ENCODE results near the gene LZTS2. TPM values are rescaled to one million over a fixed set of nuclear protein-coding genes. Genes with fewer than 3 reads are reported as not detected.

LZTS2 gene
- total RNA-seq, 4 donors from 2014 or later: 51.5 to 123 (median 85.2) TPM

DNA sequence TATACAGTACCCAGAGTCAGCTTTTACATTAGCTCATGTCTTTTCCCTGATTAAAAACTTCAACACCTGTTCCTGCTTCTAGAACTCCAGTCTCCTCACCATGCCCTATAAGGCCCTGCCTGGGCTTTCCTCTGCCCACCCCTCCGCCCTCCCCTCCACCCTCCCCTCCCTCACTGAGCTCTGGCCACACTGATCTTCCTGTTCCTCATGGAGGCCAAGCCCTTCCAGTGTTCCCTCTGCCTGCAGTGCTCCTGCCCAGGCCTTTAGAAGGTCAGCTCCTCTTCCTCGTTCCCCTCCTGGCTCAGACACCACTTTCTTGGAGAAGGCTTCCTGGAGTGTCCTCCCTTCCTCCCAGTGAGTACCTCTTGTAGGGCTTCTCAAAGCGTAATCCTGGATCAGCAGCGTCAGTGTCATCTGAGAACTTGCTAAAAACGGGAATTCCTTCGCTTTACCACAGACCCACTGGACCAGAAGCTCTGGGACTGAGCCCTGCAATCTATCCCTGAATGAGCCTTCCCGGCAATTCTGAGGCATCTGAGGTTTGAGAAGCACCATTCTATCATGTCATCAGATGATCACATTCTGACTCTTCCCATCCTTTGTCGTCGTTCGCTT is 27.6 kb downstream of the LZTS2 start:
- DNase-seq: no peak
- no peaks in the 10 kb centered on the region for H3K27me3 ChIP-seq
- intact Hi-C loops (cut with DNase I; ENCODE audit: low total_unique reads): no loop called here
- H3K4me1 ChIP-seq: peaks cover 0 to 10% of the 10 kb centered on the region in 2 donors
- TF ChIP-seq, protein P1, sequence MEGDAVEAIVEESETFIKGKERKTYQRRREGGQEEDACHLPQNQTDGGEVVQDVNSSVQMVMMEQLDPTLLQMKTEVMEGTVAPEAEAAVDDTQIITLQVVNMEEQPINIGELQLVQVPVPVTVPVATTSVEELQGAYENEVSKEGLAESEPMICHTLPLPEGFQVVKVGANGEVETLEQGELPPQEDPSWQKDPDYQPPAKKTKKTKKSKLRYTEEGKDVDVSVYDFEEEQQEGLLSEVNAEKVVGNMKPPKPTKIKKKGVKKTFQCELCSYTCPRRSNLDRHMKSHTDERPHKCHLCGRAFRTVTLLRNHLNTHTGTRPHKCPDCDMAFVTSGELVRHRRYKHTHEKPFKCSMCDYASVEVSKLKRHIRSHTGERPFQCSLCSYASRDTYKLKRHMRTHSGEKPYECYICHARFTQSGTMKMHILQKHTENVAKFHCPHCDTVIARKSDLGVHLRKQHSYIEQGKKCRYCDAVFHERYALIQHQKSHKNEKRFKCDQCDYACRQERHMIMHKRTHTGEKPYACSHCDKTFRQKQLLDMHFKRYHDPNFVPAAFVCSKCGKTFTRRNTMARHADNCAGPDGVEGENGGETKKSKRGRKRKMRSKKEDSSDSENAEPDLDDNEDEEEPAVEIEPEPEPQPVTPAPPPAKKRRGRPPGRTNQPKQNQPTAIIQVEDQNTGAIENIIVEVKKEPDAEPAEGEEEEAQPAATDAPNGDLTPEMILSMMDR (IDR thresholded peaks at IDR 0.05): no peak
- no peaks in the 10 kb centered on the region for H3K36me3 ChIP-seq
- no peaks in the 10 kb centered on the region for H3K9me3 ChIP-seq
- H3K4me3 ChIP-seq: no peak overlapping the region
- H3K27ac ChIP-seq: no peak overlapping the region

- no peaks in the 10 kb centered on the region for H3K9me3 ChIP-seq
- H3K4me1 ChIP-seq: peaks cover 0 to 10% of the 10 kb centered on the region in 2 donors
- no peaks in the 10 kb centered on the region for H3K27me3 ChIP-seq
- no peak for TF ChIP-seq POLR2A (IDR thresholded peaks at IDR 0.05)
- TF ChIP-seq, protein P1 (IDR thresholded peaks at IDR 0.05): no peak
- peak overlapping the region in 1 of 2 donors; percentile 39 for H3K27ac ChIP-seq
- no peaks in the 10 kb centered on the region for H3K36me3 ChIP-seq
- DNase-seq: no peak
- H3K4me3 ChIP-seq: no peak overlapping the region
- intact Hi-C loops (cut with DNase I; ENCODE audit: low total_unique reads): no loop called here
Observed at GRCh38 chr10:101028446-101029337, 29.1 kb downstream of the LZTS2 start.

DNA sequence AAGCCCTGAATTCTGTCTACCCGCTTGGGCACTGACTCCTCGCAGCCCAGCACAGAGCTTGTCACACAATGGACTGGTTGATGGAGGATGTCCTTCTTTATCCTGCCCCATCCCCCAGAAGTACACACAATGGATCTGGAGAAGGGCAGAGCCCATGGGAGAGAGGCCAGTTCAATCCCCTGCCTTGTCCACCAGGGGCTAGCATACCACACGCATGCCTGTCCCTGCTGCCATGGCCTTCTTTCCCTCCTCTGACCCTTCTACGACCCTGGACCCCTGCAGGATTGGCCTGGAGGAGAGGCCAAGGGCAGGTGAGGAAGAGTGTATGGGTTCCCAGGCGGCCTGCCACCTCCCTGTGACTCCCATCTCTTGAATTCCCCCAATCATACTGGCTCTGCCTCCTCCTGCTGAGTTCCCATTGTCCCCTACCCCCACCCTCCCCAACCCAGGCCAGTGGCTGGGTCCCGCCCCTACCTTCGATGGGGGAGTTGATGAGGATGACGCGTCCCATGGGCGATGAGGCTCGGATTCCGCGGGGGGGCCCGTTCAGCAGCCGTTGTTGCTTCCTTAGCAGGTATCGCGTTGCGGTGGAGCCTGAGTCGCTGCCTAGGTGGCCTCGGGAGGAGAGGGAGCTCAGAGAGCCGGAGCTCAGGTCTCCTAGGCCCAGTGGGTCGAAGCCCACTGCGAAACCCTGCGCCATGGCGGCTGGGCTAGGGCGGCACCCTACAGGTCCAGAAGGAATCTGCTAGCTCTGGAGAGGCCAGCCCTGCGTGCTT is 30.1 kb downstream of the LZTS2 start:
- no peaks in the 10 kb centered on the region for H3K9me3 ChIP-seq
- H3K4me1 ChIP-seq: peaks cover 0 to 10% of the 10 kb centered on the region in 2 donors
- peak overlapping the region in 1 of 2 donors; percentile 39 for H3K27ac ChIP-seq
- TF ChIP-seq POLR2A (IDR thresholded peaks at IDR 0.05): no peak
- TF ChIP-seq, protein P1 (IDR thresholded peaks at IDR 0.05): no peak
- intact Hi-C loops (cut with DNase I; ENCODE audit: low total_unique reads): no loop called here
- H3K27me3 ChIP-seq: no peaks in the 10 kb centered on the region
- H3K4me3 ChIP-seq: no peak overlapping the region
- DNase-seq: no peak
- H3K36me3 ChIP-seq: no peaks in the 10 kb centered on the region

DNA sequence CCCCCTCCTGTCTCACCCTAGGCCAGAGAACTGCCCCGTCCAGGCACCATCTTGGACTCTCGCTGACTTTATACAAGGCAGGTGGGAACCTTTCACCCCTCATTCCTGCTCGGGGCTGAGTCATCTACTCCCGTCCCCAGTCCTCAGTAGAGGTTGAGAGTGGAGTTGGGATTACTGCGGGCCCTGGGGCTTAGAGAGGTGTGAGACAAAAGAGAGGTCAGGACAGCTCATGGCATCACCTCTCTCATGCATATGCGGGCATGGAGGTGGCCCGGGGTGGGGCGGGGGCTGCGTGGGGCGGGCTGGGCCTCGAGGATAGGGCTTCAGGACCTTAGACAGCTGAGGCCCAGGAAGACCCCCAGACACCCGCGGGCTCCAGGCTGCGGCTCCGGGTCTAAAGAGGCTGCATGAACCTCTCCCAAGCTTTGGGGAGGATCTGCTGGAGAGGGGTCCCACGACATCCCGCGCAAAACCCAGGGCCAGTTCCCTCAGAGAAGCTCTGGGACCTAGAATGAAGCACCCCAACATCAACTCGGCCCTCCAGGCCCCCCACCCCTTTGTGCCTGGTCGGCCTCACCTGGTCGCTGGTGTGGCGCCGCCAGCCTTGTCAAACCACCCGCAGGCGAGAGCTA is 31.0 kb downstream of the LZTS2 start:
- intact Hi-C loops (cut with DNase I; ENCODE audit: low total_unique reads): no loop called here
- H3K27ac ChIP-seq: peak overlapping the region; percentile 94 to 98

More for the DNA sequence above, 31.0 kb downstream of the LZTS2 start:
- Histone ChIP-seq H3K9me3 (no peaks in the 10 kb centered on the region), H3K4me1 (peaks cover 0 to 10% of the 10 kb centered on the region in 2 donors), H3K27me3 (no peaks in the 10 kb centered on the region), H3K36me3 (no peaks in the 10 kb centered on the region), H3K4me3 (peak overlapping the region; percentile 61 to 73)
- TF ChIP-seq, protein P1 (IDR thresholded peaks at IDR 0.05): no peak
- TF ChIP-seq POLR2A (IDR thresholded peaks at IDR 0.05): no peak
- no peak for DNase-seq

Measured in uterus (tissue), 4 donors.